ENCODE data around the gene NXT1.

GRCh38 chr20:23381876-23382275, 31.3 kb downstream of the NXT1 start:
- no peak for TF ChIP-seq CTCF (conservative IDR thresholded peaks at IDR 0.05 in 1 of 2, IDR thresholded peaks at IDR 0.05 in 1 of 2; ENCODE audit: low read depth in 1 of 2, low read length in 2 of 2)
- no peak for TF ChIP-seq EZH2 (IDR thresholded peaks at IDR 0.05; ENCODE audit: low read length, missing control alignments)
